GM23338 (cell line): ENCODE measurements around the gene PPFIA4. TPM values are rescaled to one million over a fixed set of nuclear protein-coding genes. Genes with fewer than 3 reads are reported as not detected.

Source experiments
- ATAC-seq: fragments of 200-7000 bp; cut with Tn5 transposase; 3 replicates; pipeline ENCODE4 v1.9.1; 2020
- DNase-seq: peaks from one replicate; pipeline ENCODE4 v3.0.0-alpha.2; 2015; ENCODE audit warnings: low spot score
- H2AFZ ChIP-seq: fragments of 200-600 bp; sonication (generic); 2 replicates; pipeline ENCODE4 v1.8.0; 2016; ENCODE audit warnings: antibody characterized with exemption, mild to moderate bottlenecking, moderate library complexity
- H3F3A ChIP-seq: fragments of 200-600 bp; sonication (generic); replicated peaks from 2 replicates; pipeline ENCODE4 v1.8.0; 2017; ENCODE audit warnings: antibody characterized with exemption, mixed run types, low read depth
- H3K27ac ChIP-seq: fragments of 200-600 bp; sonication (generic); 2 replicates; pipeline ENCODE4 v1.6.1; 2016; ENCODE audit warnings: low read depth
- H3K27me3 ChIP-seq: fragments of 200-600 bp; sonication (generic); 2 replicates; pipeline ENCODE4 v1.8.0; 2016; ENCODE audit warnings: mild to moderate bottlenecking, mixed run types, moderate library complexity; ENCODE audit not compliant: insufficient read depth
- H3K36me3 ChIP-seq: fragments of 200-600 bp; sonication (generic); 2 replicates; pipeline ENCODE4 v1.8.0; 2016; ENCODE audit warnings: mild to moderate bottlenecking; ENCODE audit not compliant: insufficient read depth
- H3K4me1 ChIP-seq: fragments of 200-600 bp; sonication (generic); 2 replicates; pipeline ENCODE4 v1.8.0; 2016; ENCODE audit warnings: mild to moderate bottlenecking, moderate library complexity; ENCODE audit not compliant: insufficient read depth
- H3K4me2 ChIP-seq: fragments of 200-600 bp; sonication (generic); 2 replicates; pipeline ENCODE4 v1.7.1; 2017; ENCODE audit warnings: mixed run types
- H3K4me3 ChIP-seq: fragments of 200-600 bp; sonication (generic); 2 replicates; pipeline ENCODE4 v1.6.1; 2016; ENCODE audit warnings: mixed run types
- H3K79me2 ChIP-seq: fragments of 200-600 bp; sonication (generic); replicated peaks from 2 replicates; pipeline ENCODE4 v1.8.0; 2017; ENCODE audit warnings: mild to moderate bottlenecking; ENCODE audit not compliant: insufficient read depth
- H3K9me2 ChIP-seq: fragments of 200-600 bp; sonication (generic); 2 replicates; pipeline ENCODE4 v1.8.0; 2017; ENCODE audit not compliant: insufficient read depth
- H4K20me1 ChIP-seq: fragments of 200-600 bp; sonication (generic); replicated peaks from 2 replicates; pipeline ENCODE4 v1.8.0; 2017; ENCODE audit warnings: mild to moderate bottlenecking; ENCODE audit not compliant: insufficient read depth
- H3K27ac Mint-ChIP-seq: 2 replicates; pipeline ENCODE4 v1.8.0; 2020; ENCODE audit warnings: inconsistent platforms, mild to moderate bottlenecking, moderate library complexity, mixed read lengths
- H3K27me3 Mint-ChIP-seq: 3 replicates; pipeline ENCODE4 v1.8.0; 2022; ENCODE audit warnings: low read depth, mild to moderate bottlenecking, moderate library complexity, mixed read lengths, inconsistent platforms; ENCODE audit not compliant: insufficient read depth, poor library complexity
- H3K36me3 Mint-ChIP-seq: 3 replicates; pipeline ENCODE4 v1.8.0; 2021; ENCODE audit warnings: low read depth, mild to moderate bottlenecking, inconsistent platforms, moderate library complexity, mixed read lengths
- H3K4me1 Mint-ChIP-seq: 3 replicates; pipeline ENCODE4 v1.8.0; 2020; ENCODE audit warnings: mild to moderate bottlenecking, inconsistent platforms, mixed read lengths
- H3K4me3 Mint-ChIP-seq: 3 replicates; pipeline ENCODE4 v1.8.0; 2021; ENCODE audit warnings: moderate library complexity, mild to moderate bottlenecking, inconsistent platforms, mixed read lengths
- H3K9me3 Mint-ChIP-seq: 3 replicates; pipeline ENCODE4 v1.8.0; 2020; ENCODE audit warnings: moderate library complexity, mild to moderate bottlenecking, inconsistent platforms, mixed read lengths
- EZH2 ChIP-seq: fragments of 200-600 bp; sonication (generic); IDR thresholded peaks from one replicate; pipeline ENCODE4 v1.8.0; 2017; ENCODE audit warnings: antibody characterized with exemption, mild to moderate bottlenecking, low read depth; ENCODE audit not compliant: unreplicated experiment
- JUNB ChIP-seq: IDR thresholded peaks from one replicate; pipeline ENCODE4 v1.6.1; 2016; ENCODE audit warnings: antibody characterized with exemption; ENCODE audit not compliant: unreplicated experiment
- NANOG ChIP-seq: IDR thresholded peaks from 2 replicates; pipeline ENCODE4 v1.6.1; 2016; ENCODE audit warnings: antibody characterized with exemption, borderline replicate concordance
- POLR2AphosphoS5 ChIP-seq: IDR thresholded peaks from 2 replicates; pipeline ENCODE4 v1.6.1; 2016; ENCODE audit warnings: antibody characterized with exemption, low read depth
- ZNF114 ChIP-seq: fragments of 250-450 bp; sonication (Bioruptor Pico); IDR thresholded peaks from 2 replicates; pipeline ENCODE4 v1.5.0; 2020; ENCODE audit warnings: mild to moderate bottlenecking, moderate library complexity
- ZNF331 ChIP-seq: fragments of 250-450 bp; sonication (Bioruptor Pico); IDR thresholded peaks from 2 replicates; pipeline ENCODE4 v1.5.0; 2020; ENCODE audit warnings: low read depth, mild to moderate bottlenecking, moderate library complexity
- ZNF462 ChIP-seq: fragments of 250-450 bp; sonication (Bioruptor Pico); IDR thresholded peaks from 2 replicates; pipeline ENCODE4 v1.5.0; 2020; ENCODE audit warnings: mild to moderate bottlenecking, moderate library complexity
- polyA plus RNA-seq: library from polyadenylated mRNA; unstranded; fragments of >200 nt; fragmentation: Nextera tagmentation; extraction: Ambion mirVana; gene quantifications from 2 replicates; pipeline ENCODE4 v1.2.1, GENCODE V29; 2016
- total RNA-seq: library from RNA; depleted of rRNA; stranded (reverse); fragments of >200 nt; shearing (Covaris generic); gene quantifications from 2 replicates; pipeline ENCODE4 v1.2.3, GENCODE V29; 2014
- TF ChIP-seq, protein P1 (sequence below), 2 experiments: fragments of 200-600 bp in 1 of 2; sonication (generic) in 1 of 2; conservative IDR thresholded peaks; 2 replicates each; pipeline versions ENCODE4 v1.5.1 to v1.6.1; 2016 to 2017; ENCODE audit warnings: antibody characterized with exemption in 2 of 2, low read depth in 2 of 2, mild to moderate bottlenecking in 2 of 2, moderate library complexity in 1 of 2
- TF ChIP-seq, protein P2 (sequence below): IDR thresholded peaks from 2 replicates; pipeline ENCODE4 v1.6.1; 2016; ENCODE audit warnings: antibody characterized with exemption

Gene PPFIA4
- total and polyA plus RNA-seq, 2 experiments from 2014 or later, result 1.3 to 7.6 TPM

GRCh38 chr1:203056516-203056915 is 30.2 kb downstream of the PPFIA4 start:
- DNase-seq, result peak; percentile 55
- Histone ChIP-seq H3K4me2 (no peak overlapping the region), H4K20me1 (no peaks in the 10 kb centered on the region), H2AFZ (no peak overlapping the region), H3K4me1 (peaks cover 41% of the 10 kb centered on the region), H3K27ac (no peak overlapping the region), H3K36me3 (no peaks in the 10 kb centered on the region), H3K9me2 (no peaks in the 10 kb centered on the region), H3K27me3 (no peaks in the 10 kb centered on the region), H3K4me3 (no peak overlapping the region), H3F3A (peaks cover 14% of the 10 kb centered on the region; the same call in 1 of the 2 replicates), H3K79me2 (no peaks in the 10 kb centered on the region)
- peaks cover 9% of the 10 kb centered on the region for H3K36me3 Mint-ChIP-seq
- H3K27ac Mint-ChIP-seq, result no peak overlapping the region
- H3K4me1 Mint-ChIP-seq, result peaks cover 50% of the 10 kb centered on the region
- no peak overlapping the region for H3K4me3 Mint-ChIP-seq
- ATAC-seq, result no peak
- H3K9me3 Mint-ChIP-seq, result no peaks in the 10 kb centered on the region
- TF ChIP-seq, protein P1, sequence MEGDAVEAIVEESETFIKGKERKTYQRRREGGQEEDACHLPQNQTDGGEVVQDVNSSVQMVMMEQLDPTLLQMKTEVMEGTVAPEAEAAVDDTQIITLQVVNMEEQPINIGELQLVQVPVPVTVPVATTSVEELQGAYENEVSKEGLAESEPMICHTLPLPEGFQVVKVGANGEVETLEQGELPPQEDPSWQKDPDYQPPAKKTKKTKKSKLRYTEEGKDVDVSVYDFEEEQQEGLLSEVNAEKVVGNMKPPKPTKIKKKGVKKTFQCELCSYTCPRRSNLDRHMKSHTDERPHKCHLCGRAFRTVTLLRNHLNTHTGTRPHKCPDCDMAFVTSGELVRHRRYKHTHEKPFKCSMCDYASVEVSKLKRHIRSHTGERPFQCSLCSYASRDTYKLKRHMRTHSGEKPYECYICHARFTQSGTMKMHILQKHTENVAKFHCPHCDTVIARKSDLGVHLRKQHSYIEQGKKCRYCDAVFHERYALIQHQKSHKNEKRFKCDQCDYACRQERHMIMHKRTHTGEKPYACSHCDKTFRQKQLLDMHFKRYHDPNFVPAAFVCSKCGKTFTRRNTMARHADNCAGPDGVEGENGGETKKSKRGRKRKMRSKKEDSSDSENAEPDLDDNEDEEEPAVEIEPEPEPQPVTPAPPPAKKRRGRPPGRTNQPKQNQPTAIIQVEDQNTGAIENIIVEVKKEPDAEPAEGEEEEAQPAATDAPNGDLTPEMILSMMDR (conservative IDR thresholded peaks at IDR 0.05; ENCODE audit: low read depth in 2 of 2), result peak; percentile 61 to 66
- no peak for TF ChIP-seq JUNB
- H3K27me3 Mint-ChIP-seq, result peaks cover 3% of the 10 kb centered on the region

- ATAC-seq (no peak), DNase-seq (no peak)
- peaks cover 37% of the 10 kb centered on the region for H3K4me1 Mint-ChIP-seq
- Histone ChIP-seq H3K9me2 (no peaks in the 10 kb centered on the region), H3K4me2 (no peak overlapping the region), H3F3A (peaks cover 9% of the 10 kb centered on the region; the same call in 1 of the 2 replicates), H2AFZ (no peak overlapping the region), H3K4me1 (peaks cover 30% of the 10 kb centered on the region), H4K20me1 (no peaks in the 10 kb centered on the region), H3K27ac (no peak overlapping the region), H3K27me3 (no peaks in the 10 kb centered on the region), H3K79me2 (no peaks in the 10 kb centered on the region), H3K36me3 (no peaks in the 10 kb centered on the region), H3K4me3 (no peak overlapping the region)
- H3K27me3 Mint-ChIP-seq, result peaks cover 5% of the 10 kb centered on the region
- H3K9me3 Mint-ChIP-seq, result no peaks in the 10 kb centered on the region
- H3K36me3 Mint-ChIP-seq, result peaks cover 9% of the 10 kb centered on the region
- no peak overlapping the region for H3K4me3 Mint-ChIP-seq
- no peak overlapping the region for H3K27ac Mint-ChIP-seq
- TF ChIP-seq ZNF331 (CRISPR knock-in tag) (no peak), ZNF462 (no peak), EZH2 (no peak), POLR2AphosphoS5 (no peak), ZNF114 (CRISPR knock-in tag) (no peak), JUNB (no peak), NANOG (no peak)
- TF ChIP-seq, protein P1 (conservative IDR thresholded peaks at IDR 0.05; ENCODE audit: low read depth in 2 of 2), result no peak
- TF ChIP-seq, protein P2, sequence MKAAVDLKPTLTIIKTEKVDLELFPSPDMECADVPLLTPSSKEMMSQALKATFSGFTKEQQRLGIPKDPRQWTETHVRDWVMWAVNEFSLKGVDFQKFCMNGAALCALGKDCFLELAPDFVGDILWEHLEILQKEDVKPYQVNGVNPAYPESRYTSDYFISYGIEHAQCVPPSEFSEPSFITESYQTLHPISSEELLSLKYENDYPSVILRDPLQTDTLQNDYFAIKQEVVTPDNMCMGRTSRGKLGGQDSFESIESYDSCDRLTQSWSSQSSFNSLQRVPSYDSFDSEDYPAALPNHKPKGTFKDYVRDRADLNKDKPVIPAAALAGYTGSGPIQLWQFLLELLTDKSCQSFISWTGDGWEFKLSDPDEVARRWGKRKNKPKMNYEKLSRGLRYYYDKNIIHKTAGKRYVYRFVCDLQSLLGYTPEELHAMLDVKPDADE, result no peak
Measured at GRCh38 chr1:203057911-203058675, 31.8 kb downstream of the PPFIA4 start.
